ENCODE results near the gene TUBB1.
"Not testable (repeated sequence)": the region's sequence is repeated elsewhere in the genome, so short reads cannot be mapped to it uniquely, and the experiment has no call there.

The TUBB1 gene

GRCh38 chr20:59005523-59006166 is 13.6 kb upstream of the TUBB1 start:
- in situ Hi-C loops (cut with MboI; ENCODE audit: low sequenced_read_pairs) = no loop called here

- in situ Hi-C loops (cut with MboI; ENCODE audit: low sequenced_read_pairs) = no loop called here
These were observed 12.9 kb upstream of the TUBB1 start for GRCh38 chr20:59006167-59006863.

DNA sequence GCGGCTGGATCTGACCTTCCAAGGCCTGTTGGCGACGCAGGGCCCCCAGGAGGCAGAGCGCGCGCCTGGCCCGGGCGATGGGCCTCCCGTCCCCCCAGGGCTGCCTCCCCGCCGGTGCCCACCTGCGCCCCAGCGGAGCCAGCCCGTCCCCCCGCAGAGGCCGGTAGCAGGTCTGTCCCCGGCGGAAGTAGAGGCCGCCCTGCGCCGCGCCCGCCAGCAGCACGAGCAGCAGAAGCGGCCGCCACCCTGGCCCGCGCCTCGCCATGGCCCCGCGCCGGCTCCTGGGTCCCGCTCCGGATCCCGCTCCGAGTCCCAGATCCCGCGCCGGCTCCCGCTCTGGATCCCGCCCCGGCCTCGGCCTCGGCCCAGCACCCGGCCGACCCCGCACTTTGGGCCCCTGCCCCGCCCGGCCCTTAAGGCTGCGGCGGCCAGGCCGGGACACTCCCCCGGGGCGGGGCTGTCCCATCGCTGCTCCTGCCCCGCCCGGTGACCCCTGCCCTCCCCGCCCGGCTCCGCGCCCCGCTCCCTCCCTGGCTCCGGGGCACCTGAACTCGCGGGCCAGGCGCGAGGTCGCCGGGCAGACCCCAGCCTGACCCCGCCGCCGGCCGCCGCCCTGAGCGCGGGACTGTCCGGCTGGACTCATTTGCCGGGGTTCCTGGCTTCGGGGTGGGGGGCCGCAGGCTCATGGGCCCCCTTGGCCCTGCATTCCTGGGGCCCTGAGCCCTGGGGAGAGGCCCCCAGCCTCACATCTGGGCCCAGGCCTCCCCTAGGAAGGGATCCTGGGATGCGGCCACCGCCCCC is 12.2 kb upstream of the TUBB1 start, which contains the start of gene CTSZ:
Gene CTSZ (minus strand): TSS at position 391 of the 801 bp plus-strand sequence. CDS start 126 bp downstream, at position 265.
- in situ Hi-C loops (cut with MboI; ENCODE audit: low sequenced_read_pairs) = no loop called here

DNA sequence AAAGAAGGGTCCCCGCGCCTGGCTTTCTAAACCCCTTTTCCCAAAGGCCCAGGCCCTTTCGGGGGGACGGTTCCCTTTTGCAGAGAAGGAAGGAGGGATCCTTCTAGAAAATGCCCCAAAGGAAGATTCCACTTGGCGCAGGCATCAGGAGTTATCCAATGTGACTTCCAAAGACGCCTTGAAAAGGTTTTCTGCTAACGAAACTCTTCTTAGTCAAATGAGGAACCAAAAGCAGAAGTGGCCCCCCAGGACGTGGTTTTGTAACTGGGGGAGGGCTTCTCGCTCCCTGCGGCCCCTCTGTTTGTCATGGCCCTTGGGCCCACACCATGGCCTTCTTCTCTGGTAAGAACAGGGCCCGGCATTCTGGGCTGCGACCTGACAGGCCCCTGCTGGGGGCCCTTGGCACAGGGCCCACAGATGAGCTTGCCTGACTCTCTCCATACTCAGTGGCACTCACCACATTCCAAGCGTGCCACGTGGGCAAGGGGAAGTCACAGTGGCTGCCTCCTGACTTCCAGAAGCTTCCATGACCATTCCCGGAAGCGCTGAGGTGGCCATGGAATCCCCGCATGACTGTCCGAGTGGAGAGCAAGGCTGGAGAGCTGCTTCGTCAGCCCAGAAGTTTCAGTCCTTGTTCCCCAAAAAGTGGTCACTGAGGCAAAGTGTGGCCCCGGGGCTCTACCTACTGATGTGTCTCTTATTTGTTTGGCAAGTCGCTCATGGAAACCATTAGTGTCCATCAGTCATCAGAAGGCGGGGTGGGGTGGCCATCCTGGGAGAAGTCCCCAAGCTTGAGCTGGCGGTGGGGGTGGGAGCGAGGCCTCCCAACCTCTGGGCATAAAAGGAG is 11.3 kb upstream of the TUBB1 start:
- in situ Hi-C loops (cut with MboI; ENCODE audit: low sequenced_read_pairs) = no loop called here

- in situ Hi-C loops (cut with MboI; ENCODE audit: low sequenced_read_pairs) = no loop called here
These were observed 10.4 kb upstream of the TUBB1 start for GRCh38 chr20:59008715-59009336.

- in situ Hi-C loops (cut with MboI; ENCODE audit: low sequenced_read_pairs) = no loop called here
These were observed 8.8 kb upstream of the TUBB1 start for GRCh38 chr20:59010321-59010994.

GRCh38 chr20:59010995-59011873 is 8.0 kb upstream of the TUBB1 start:
- in situ Hi-C loops (cut with MboI; ENCODE audit: low sequenced_read_pairs) = no loop called here

- in situ Hi-C loops (cut with MboI; ENCODE audit: low sequenced_read_pairs) = not testable (repeated sequence)
These were observed 7.4 kb upstream of the TUBB1 start for GRCh38 chr20:59011874-59012157.

GRCh38 chr20:59013031-59013951 is 5.9 kb upstream of the TUBB1 start:
- in situ Hi-C loops (cut with MboI; ENCODE audit: low sequenced_read_pairs) = no loop called here

GRCh38 chr20:59013959-59014608 is 5.1 kb upstream of the TUBB1 start:
- in situ Hi-C loops (cut with MboI; ENCODE audit: low sequenced_read_pairs) = no loop called here

DNA sequence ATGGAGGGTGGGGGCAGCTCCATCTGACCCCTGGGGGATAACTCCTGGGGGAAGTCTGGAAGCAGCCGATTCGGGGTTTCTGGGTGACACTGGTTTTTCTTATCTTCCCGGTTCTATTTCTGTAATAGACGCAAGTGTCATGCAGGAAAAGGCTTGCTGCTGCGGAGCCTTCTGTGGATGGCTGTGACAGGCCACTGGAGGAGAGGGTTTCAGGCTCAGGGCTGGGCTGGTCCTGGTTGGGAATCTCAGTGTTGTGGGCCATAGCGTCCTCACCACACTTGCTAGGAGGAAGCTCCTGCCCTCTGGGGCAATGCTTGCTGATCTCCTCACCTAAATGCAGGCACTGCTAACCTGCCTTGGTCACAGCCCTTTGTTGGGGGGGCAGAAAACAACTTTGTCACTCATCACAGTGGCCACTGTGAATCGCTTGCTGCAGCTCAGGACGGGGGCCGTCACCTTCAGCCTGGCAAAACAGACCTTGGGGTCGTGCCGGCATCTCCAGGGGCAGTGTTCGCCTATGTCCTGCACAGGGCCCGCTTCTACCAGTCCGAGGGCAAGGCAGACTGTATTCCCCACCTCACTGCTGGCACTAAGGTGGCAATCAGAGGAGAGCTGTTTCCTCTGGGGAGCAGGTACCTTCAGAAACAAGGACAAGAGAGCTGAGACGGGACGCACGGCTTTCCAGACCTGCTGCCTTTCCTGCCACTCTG is 4.4 kb upstream of the TUBB1 start:
- in situ Hi-C loops (cut with MboI; ENCODE audit: low sequenced_read_pairs) = no loop called here

- in situ Hi-C loops (cut with MboI; ENCODE audit: low sequenced_read_pairs) = no loop called here
These were observed 3.8 kb upstream of the TUBB1 start for GRCh38 chr20:59015411-59015810.

DNA sequence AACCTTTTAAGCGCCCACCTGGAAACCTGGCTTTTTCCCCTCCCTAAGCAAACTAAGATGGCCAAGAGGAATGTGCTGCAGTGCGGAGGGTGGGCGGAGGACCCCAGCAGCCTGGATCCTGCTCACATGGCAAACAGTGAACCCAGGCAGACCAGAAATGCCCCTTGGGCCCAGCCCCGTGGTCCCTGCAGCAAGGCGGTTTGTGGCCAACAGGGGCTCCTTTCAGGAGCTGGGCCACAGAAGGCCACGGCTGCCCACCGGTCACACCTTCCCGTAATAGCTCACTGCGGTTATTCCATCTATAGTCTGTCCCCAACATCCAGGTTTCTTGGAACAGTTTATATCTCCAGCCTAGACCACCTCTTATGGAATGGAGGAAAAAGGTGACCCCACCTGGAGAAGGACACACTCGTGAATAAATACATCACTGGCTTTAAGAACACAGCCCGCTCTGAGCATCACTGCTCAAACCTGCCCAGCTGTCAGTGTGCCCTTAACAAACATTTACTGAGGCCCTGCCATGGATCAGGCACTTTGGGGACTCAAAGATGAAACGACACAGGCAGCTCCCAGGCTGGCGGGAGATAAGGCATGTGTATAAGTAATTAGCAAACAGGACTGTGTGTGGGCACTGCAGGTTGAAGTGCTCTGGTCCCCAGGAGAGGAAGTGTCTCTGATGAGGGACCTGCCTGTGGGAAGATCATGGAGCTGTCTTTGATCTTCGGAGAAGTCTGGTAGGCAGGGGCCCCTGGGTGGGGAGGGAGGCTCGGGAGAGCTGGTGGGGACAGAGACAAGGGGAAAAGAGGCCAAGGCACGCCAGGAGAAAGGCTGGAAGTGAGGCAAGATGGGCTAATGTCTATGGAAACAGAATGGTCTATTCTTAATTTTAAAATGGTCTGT is 3.2 kb upstream of the TUBB1 start:
- in situ Hi-C loops (cut with MboI; ENCODE audit: low sequenced_read_pairs) = no loop called here

DNA sequence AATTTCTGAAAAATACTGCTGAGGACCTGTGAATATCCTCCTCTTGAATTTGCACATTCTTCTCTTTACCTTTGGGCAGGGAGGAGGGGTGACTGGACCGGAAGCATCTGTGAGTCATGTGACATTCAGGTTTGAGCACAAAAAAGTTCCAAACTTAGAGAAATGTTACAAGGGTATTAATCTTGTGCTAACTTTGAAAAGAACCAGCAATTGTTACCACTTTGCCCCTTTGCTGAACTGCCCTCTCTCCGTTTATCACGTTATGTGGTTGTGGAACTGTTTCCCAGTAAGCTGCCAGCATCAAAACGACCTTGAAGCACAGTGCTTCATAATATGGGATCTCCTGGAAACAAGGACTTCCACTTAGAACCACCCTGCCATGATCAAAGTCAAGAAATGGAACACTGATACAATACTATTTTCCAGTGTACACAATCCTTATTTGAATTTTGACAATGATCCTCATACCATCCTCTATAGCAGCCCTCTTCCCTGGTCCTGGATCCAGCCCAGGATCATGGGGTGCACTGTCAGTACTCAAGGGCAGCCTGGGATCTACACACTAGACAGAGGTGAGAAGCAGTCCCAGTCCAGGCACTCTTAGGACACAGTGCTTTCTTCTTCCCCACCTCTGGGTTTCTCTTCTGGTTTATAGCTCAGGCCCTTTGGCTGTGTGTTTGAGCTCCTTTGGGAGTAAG is 2.3 kb upstream of the TUBB1 start:
- in situ Hi-C loops (cut with MboI; ENCODE audit: low sequenced_read_pairs) = no loop called here

- in situ Hi-C loops (cut with MboI; ENCODE audit: low sequenced_read_pairs) = no loop called here
These were observed 1.6 kb upstream of the TUBB1 start for GRCh38 chr20:59017493-59018231.

Measured in HL-60/S4 treated with phorbol 12-myristate 13-acetate at 8.2 ng/mL for 4 days and 3 days (cell line).